Pancreas (tissue), 10 donors: ENCODE data around the gene C19orf33. TPM values are rescaled to one million over a fixed set of nuclear protein-coding genes. Genes with fewer than 3 reads are reported as not detected.

Experiments
- ATAC-seq, 4 donors: fragments of 200-7000 bp; cut with Tn5 transposase; one replicate each; pipeline versions ENCODE4 v1.8.0 to v1.9.1; 2020; ENCODE audit warnings: mild to moderate bottlenecking in 4 of 4, moderate library complexity in 4 of 4
- DNase-seq, 6 donors: peaks; one replicate each; pipeline ENCODE4 v3.0.0-alpha.2; 2020
- FAIRE-seq: peaks from 2 replicates; lab custom pipeline; 2012; peaks lifted over from hg19 to GRCh38; lab: Jason Lieb, UNC
- H3K27ac ChIP-seq, 4 donors: fragments of 200-600 bp; sonication (generic); 1 replicate in 3 of 4; 2 replicates in 1 of 4; pipeline versions ENCODE4 v1.5.0 to v1.8.0; 2020
- H3K27me3 ChIP-seq, 4 donors: fragments of 200-600 bp; one replicate each; pipeline ENCODE4 v1.8.0; 2021
- H3K36me3 ChIP-seq, 3 donors: fragments of 200-600 bp; sonication (generic) in 1 of 3; one replicate each; pipeline versions ENCODE4 v1.5.0 to v1.8.0; 2020 to 2021
- H3K4me1 ChIP-seq, 3 donors: fragments of 200-600 bp; one replicate each; pipeline ENCODE4 v1.8.0; 2021
- H3K4me3 ChIP-seq, 4 donors: fragments of 200-600 bp; sonication (generic) in 2 of 4; one replicate each; pipeline versions ENCODE4 v1.5.0 to v1.8.0; 2020 to 2021
- H3K9me3 ChIP-seq, 4 donors: fragments of 200-600 bp; one replicate each; pipeline ENCODE4 v1.8.0; 2021
- CTCF ChIP-seq, 4 donors: fragments of 200-600 bp; sonication (generic) in 3 of 4; IDR thresholded peaks; one replicate each; pipeline versions ENCODE4 v1.5.0 to v1.8.0; 2021; ENCODE audit warnings: antibody characterized with exemption in 4 of 4
- WGBS, 2 donors: extraction: QIAGEN DNeasy Blood & Tissue Kit; methylation state at CpG; one replicate each; pipeline ENCODE4 v1.1.7; 2013; 5-methylcytosine and 5-hydroxymethylcytosine counted together
- intact Hi-C, 3 donors: fragments of 100-400 bp; cut with DNase I; formaldehyde crosslinking; loops; one replicate each; pipeline versions ENCODE4 v1.11.1 to v1.14.2; 2022
- polyA plus RNA-seq, 2 donors: library from polyadenylated mRNA; stranded (reverse); fragments of 200-250 nt; gene quantifications; one replicate each; pipeline ENCODE4 v1.2.3, GENCODE V29; 2013
- total RNA-seq, 6 donors: library from RNA; stranded (reverse); fragmentation: NEBNext Ultra II Directional in 4 of 6; extraction: Animal tissue kit (Norgen Biotek cat#: 25700) in 4 of 6; gene quantifications; one replicate each; pipeline versions ENCODE4 v1.2.1 to v1.2.4, GENCODE V29; 2021 to 2023
- donor health status: healthy with polysubstance abuse.
- donor health status: DM: no; HTN: no; CAD: no; lungs with moderate emphysema.
- donor health status: DM: no; HTN: no; CAD: no.
- donor health status: control.
- donor health status: control.
- donor health status: Bipolar disorder and iron deficiency.
- donor health status: DM: yes; HTN: yes; CAD: no.
- donor health status: DM: no; HTN: no; CAD: no.
- donor health status: DM: no; HTN: no; CAD: no.
- donor health status: DM: yes; HTN: yes; CAD: no.

C19orf33 gene
- total and polyA plus RNA-seq, 8 donors, result 0.59 to 19.4 (median 3.2) TPM

- DNase-seq, result no peak
- Histone ChIP-seq H3K4me1 (no peaks in the 10 kb centered on the region), H3K9me3 (no peaks in the 10 kb centered on the region), H3K27ac (no peak overlapping the region), H3K36me3 (no peaks in the 10 kb centered on the region), H3K4me3 (no peak overlapping the region), H3K27me3 (no peaks in the 10 kb centered on the region)
- FAIRE-seq, result no peak
- TF ChIP-seq CTCF (IDR thresholded peaks at IDR 0.05), result no peak
- intact Hi-C loops, result no loop called here
- no peak for ATAC-seq
- 65 to 78% methylated on average over 3 of the region's 3 CpGs for WGBS, 2 donors
These were observed 46.8 kb downstream of the C19orf33 start for GRCh38 chr19:38350883-38351282.

DNA sequence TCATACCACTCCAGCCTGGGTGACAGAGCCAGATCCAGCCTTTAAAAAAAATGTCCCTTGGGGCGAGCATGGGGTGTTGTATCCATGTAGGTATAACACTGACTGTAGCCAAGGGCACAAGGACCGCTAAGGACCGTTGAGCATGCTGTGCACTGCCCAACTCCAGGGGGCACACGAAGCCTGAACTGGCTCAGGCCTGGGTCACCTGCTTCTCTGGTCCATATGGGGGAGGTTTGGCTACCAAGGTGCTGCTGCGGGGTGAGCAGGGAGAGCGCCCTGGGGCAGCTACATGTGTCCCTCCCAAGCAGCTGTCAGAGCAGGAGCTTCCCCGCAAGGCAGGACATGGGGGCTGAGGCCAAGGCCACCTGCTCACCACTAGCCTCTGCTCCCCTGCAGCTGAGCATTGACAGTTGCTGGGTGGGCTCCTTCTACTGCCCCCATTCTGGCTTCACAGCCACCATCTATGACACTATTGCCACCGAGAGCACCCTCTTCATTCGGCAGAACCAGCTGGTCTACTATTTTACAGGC, 47.9 kb downstream of the C19orf33 start:
- peak in 1 of 4 donors; percentile 9 for ATAC-seq
- no peaks in the 10 kb centered on the region for H3K9me3 ChIP-seq
- no peaks in the 10 kb centered on the region for H3K4me1 ChIP-seq
- FAIRE-seq, result no peak
- no peaks in the 10 kb centered on the region for H3K27me3 ChIP-seq
- no peak overlapping the region for H3K27ac ChIP-seq
- DNase-seq, result no peak
- no peak for TF ChIP-seq CTCF (IDR thresholded peaks at IDR 0.05)
- intact Hi-C loops, result no loop called here
- 52 to 65% methylated on average over 9 of the region's 9 CpGs for WGBS, 2 donors
- no peak overlapping the region for H3K4me3 ChIP-seq
- no peaks in the 10 kb centered on the region for H3K36me3 ChIP-seq

DNA sequence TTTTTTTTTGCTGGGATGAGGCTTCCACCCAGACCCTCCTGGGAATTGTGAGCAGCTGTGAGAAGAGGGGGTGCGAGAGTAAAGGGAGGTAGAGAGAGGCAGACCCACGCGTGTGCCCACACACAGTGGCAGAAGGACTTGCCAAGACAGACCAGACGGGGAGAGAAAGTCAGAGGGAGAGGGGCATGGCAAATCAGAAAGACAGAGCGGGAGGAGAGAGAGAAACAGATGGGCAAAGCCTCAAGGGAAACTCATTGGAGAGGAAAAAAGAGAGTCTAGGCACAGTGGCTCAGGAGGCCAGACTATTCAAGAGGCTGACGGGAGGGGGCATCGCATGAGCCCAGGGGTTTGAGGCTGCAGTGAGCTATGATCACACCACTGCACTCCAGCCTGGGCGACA, 48.6 kb downstream of the C19orf33 start:
- no peak for ATAC-seq
- no peak for DNase-seq
- TF ChIP-seq CTCF (IDR thresholded peaks at IDR 0.05), result no peak
- intact Hi-C loops, result no loop called here
- Histone ChIP-seq H3K36me3 (no peaks in the 10 kb centered on the region), H3K27ac (no peak overlapping the region), H3K27me3 (no peaks in the 10 kb centered on the region), H3K9me3 (no peaks in the 10 kb centered on the region), H3K4me1 (no peaks in the 10 kb centered on the region), H3K4me3 (no peak overlapping the region)
- WGBS, 2 donors, result 65 to 67% methylated on average over 8 of the region's 8 CpGs
- FAIRE-seq, result no peak

Other genes starting within 250 kb of the C19orf33 start
- gene DPF1, start 80.0 kb upstream of the C19orf33 start, total RNA-seq, result under 1 TPM in 1 of 6 donors, not detected in 5; 0.37 TPM
- under 1 TPM; 0.19 to 0.26 TPM for gene DPF1, start 80.0 kb upstream of the C19orf33 start, polyA plus RNA-seq
- 10 to 100 TPM in 1 of 6 donors, 1 to 10 TPM in 5; 6.9 to 15.2 (median 8.1) TPM for gene PPP1R14A, start 47.9 kb upstream of the C19orf33 start, total RNA-seq
- 10 to 100 TPM; 31.4 to 42.8 TPM for gene PPP1R14A, start 47.9 kb upstream of the C19orf33 start, polyA plus RNA-seq
- 100 to 1,000 TPM; 121 to 239 (median 152) TPM for gene SPINT2, start 39.7 kb upstream of the C19orf33 start, total RNA-seq
- 100 to 1,000 TPM; 178 to 337 TPM for gene SPINT2, start 39.7 kb upstream of the C19orf33 start, polyA plus RNA-seq
- 10 to 100 TPM in 3 of 6 donors, 1 to 10 TPM in 3; 6.9 to 18.2 (median 11.3) TPM for gene YIF1B, start 11.7 kb downstream of the C19orf33 start, total RNA-seq
- gene YIF1B, start 11.7 kb downstream of the C19orf33 start, polyA plus RNA-seq, result 10 to 100 TPM; 30.9 to 32.3 TPM
- 1 to 10 TPM; 5.0 to 8.7 (median 6.5) TPM for gene KCNK6, start 15.6 kb downstream of the C19orf33 start, total RNA-seq
- gene KCNK6, start 15.6 kb downstream of the C19orf33 start, polyA plus RNA-seq, result 1 to 10 TPM; 3.9 to 9.5 TPM
- 1 to 10 TPM; 1.0 to 4.7 (median 2.8) TPM for gene CATSPERG, start 31.6 kb downstream of the C19orf33 start, total RNA-seq
- 1 to 10 TPM; 3.1 to 6.9 TPM for gene CATSPERG, start 31.6 kb downstream of the C19orf33 start, polyA plus RNA-seq
- 10 to 100 TPM; 45.0 to 71.3 (median 58.7) TPM for gene PSMD8, start 70.3 kb downstream of the C19orf33 start, total RNA-seq
- 10 to 100 TPM; 25.3 to 76.0 TPM for gene PSMD8, start 70.3 kb downstream of the C19orf33 start, polyA plus RNA-seq
- under 1 TPM in 4 of 6 donors, not detected in 2; 0.23 to 0.44 (median 0.26) TPM for gene GGN, start 83.8 kb downstream of the C19orf33 start, total RNA-seq
- gene GGN, start 83.8 kb downstream of the C19orf33 start, polyA plus RNA-seq, result 1 to 10 TPM in 1 of 2 donors, under 1 TPM in 1; 0.30 to 2.2 TPM
- 1 to 10 TPM in 3 of 6 donors, under 1 TPM in 3; 0.37 to 3.1 (median 0.96) TPM for gene SPRED3, start 84.4 kb downstream of the C19orf33 start, total RNA-seq
- 1 to 10 TPM in 1 of 2 donors, under 1 TPM in 1; 0.80 to 5.2 TPM for gene SPRED3, start 84.4 kb downstream of the C19orf33 start, polyA plus RNA-seq
- 10 to 100 TPM; 11.3 to 18.9 (median 15.5) TPM for gene FAM98C, start 98.8 kb downstream of the C19orf33 start, total RNA-seq
- 10 to 100 TPM; 20.6 to 26.7 TPM for gene FAM98C, start 98.8 kb downstream of the C19orf33 start, polyA plus RNA-seq
- 1 to 10 TPM in 2 of 6 donors, under 1 TPM in 4; 0.20 to 1.3 (median 0.48) TPM for gene RASGRP4, start 122.0 kb downstream of the C19orf33 start, total RNA-seq
- gene RASGRP4, start 122.0 kb downstream of the C19orf33 start, polyA plus RNA-seq, result under 1 TPM; 0.40 to 0.53 TPM
- gene RYR1, start 129.4 kb downstream of the C19orf33 start, total RNA-seq, result 1 to 10 TPM in 1 of 6 donors, under 1 TPM in 5; 0.19 to 1.0 (median 0.37) TPM
- gene RYR1, start 129.4 kb downstream of the C19orf33 start, polyA plus RNA-seq, result 1 to 10 TPM in 1 of 2 donors, under 1 TPM in 1; 0.68 to 1.4 TPM